ENCODE data around the gene BATF2. TPM values are rescaled to one million over a fixed set of nuclear protein-coding genes. Genes with fewer than 3 reads are reported as not detected.

Gene BATF2
- total RNA-seq, 2 experiments from 2014 or later, result not detected

DNA sequence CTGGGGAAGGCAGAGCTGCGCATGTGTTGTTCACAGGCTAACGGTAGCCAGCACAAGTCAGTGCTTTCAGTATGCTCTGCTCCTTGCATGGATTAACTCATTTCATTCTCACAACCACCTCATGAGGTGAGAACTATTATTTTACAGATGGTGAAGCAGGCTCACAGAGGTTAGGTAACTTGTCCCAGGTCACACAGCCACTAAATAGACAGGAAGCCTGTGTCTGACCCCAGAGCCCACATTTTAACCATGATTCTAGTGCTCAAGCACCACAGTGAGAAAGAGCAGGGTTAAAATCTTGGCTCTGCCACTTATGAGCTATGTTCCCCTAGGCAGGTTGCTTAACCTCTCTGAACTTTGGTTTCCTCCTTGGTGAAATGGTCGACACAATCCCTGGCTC, 24.2 kb upstream of the BATF2 start:
- peaks cover 8% of the 10 kb centered on the region for H3K4me1 Mint-ChIP-seq (ENCODE audit: low read depth)
- ChIA-PET POLR2A (no interaction called here), CTCF (no interaction called here)
- ATAC-seq, result no peak
- no peak for DNase-seq
- TF ChIP-seq CTCF (IDR thresholded peaks at IDR 0.05), result no peak
- H3K4me3 Mint-ChIP-seq, result no peak overlapping the region
- no peaks in the 10 kb centered on the region for H3K9me3 Mint-ChIP-seq
- H3K27me3 Mint-ChIP-seq, result no peaks in the 10 kb centered on the region
- intact Hi-C loops (cut with micrococcal nuclease), result loop anchor here (5.0 kb wide), 1 partner anchor 61 kb away; the partner anchor contains the start of genes CDCA5 and ZFPL1
- no peak overlapping the region for H3K27ac Mint-ChIP-seq
- H3K36me3 Mint-ChIP-seq (ENCODE audit: low read depth), result peaks cover 24% of the 10 kb centered on the region

DNA sequence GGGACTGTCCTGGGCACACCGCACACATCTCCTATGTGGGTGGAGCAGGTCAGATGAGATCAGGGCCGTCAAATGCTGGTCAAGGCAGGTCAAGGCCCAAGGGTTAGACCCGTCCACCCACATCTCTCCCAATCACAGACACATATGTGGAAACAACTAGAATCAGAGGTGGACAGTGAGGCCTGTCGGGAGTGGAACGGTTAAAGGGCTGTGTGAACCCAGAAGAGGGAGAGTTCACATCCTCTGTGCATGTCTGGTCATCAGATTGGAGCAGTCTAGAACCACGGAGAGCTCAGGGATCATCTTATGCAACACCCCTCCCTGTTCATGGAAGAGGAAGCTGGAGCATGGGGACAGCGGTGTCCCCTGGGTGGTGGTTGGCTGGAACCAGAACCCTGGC, 23.1 kb upstream of the BATF2 start:
- no peak overlapping the region for H3K4me3 Mint-ChIP-seq
- peaks cover 25% of the 10 kb centered on the region for H3K36me3 Mint-ChIP-seq (ENCODE audit: low read depth)
- peaks cover 17% of the 10 kb centered on the region for H3K4me1 Mint-ChIP-seq (ENCODE audit: low read depth)
- ChIA-PET CTCF (no interaction called here), POLR2A (no interaction called here)
- no peak for TF ChIP-seq CTCF (IDR thresholded peaks at IDR 0.05)
- no peaks in the 10 kb centered on the region for H3K27me3 Mint-ChIP-seq
- ATAC-seq (no peak), DNase-seq (no peak)
- intact Hi-C loops (cut with micrococcal nuclease), result loop anchor here (5.0 to 10.0 kb wide), 3 partner anchors 62 to 175 kb away; partner anchors contain the start of genes CDC42BPG, CDCA5, TM7SF2 and ZFPL1
- no peaks in the 10 kb centered on the region for H3K9me3 Mint-ChIP-seq
- H3K27ac Mint-ChIP-seq, result no peak overlapping the region

- H3K36me3 Mint-ChIP-seq (ENCODE audit: low read depth), result peaks cover 25% of the 10 kb centered on the region
- ATAC-seq, result no peak
- H3K9me3 Mint-ChIP-seq, result no peaks in the 10 kb centered on the region
- POLR2A ChIA-PET, result interaction anchor here (0.6 to 1.4 kb wide), 4 partner anchors 9 to 538 kb away, joined by 3 to 6 read pairs (median 4); partner anchors contain the start of gene SNX15
- no peak for DNase-seq
- H3K4me1 Mint-ChIP-seq (ENCODE audit: low read depth), result peaks cover 22% of the 10 kb centered on the region
- CTCF ChIA-PET, result interaction anchor here (0.7 to 1.2 kb wide), 2 partner anchors 9 to 93 kb away, joined by 3 read pairs; partner anchors contain the start of gene SNX15
- H3K27me3 Mint-ChIP-seq, result no peaks in the 10 kb centered on the region
- no peak overlapping the region for H3K27ac Mint-ChIP-seq
- intact Hi-C loops (cut with micrococcal nuclease), result loop anchor here (10.0 kb wide), 2 partner anchors 97 to 173 kb away; partner anchors contain the start of genes CDC42BPG, TM7SF2 and ZNHIT2
- no peak for TF ChIP-seq CTCF (IDR thresholded peaks at IDR 0.05)
- H3K4me3 Mint-ChIP-seq, result no peak overlapping the region
These were observed 21.2 kb upstream of the BATF2 start for GRCh38 chr11:65017937-65018336.

GRCh38 chr11:65016705-65017104, 19.9 kb upstream of the BATF2 start:
- Mint-ChIP-seq H3K4me3 (no peak overlapping the region), H3K9me3 (no peaks in the 10 kb centered on the region), H3K27ac (peak overlapping the region; percentile 2), H3K4me1 (ENCODE audit: low read depth) (peaks cover 23% of the 10 kb centered on the region), H3K36me3 (ENCODE audit: low read depth) (peaks cover 25% of the 10 kb centered on the region), H3K27me3 (no peaks in the 10 kb centered on the region)
- CTCF ChIA-PET, result interaction anchor here (0.7 kb wide), 1 partner anchor 10 kb away, joined by 3 read pairs; the partner anchor contains the start of gene SNX15
- ATAC-seq (no peak), DNase-seq (no peak)
- POLR2A ChIA-PET, result interaction anchor here (0.7 to 1.4 kb wide), 2 partner anchors 9 to 10 kb away, joined by 3 to 6 read pairs; partner anchors contain the start of gene SNX15
- TF ChIP-seq CTCF (IDR thresholded peaks at IDR 0.05), result no peak
- intact Hi-C loops (cut with micrococcal nuclease), result loop anchor here (10.0 kb wide), 2 partner anchors 98 to 172 kb away; partner anchors contain the start of genes CDC42BPG, TM7SF2 and ZNHIT2

DNA sequence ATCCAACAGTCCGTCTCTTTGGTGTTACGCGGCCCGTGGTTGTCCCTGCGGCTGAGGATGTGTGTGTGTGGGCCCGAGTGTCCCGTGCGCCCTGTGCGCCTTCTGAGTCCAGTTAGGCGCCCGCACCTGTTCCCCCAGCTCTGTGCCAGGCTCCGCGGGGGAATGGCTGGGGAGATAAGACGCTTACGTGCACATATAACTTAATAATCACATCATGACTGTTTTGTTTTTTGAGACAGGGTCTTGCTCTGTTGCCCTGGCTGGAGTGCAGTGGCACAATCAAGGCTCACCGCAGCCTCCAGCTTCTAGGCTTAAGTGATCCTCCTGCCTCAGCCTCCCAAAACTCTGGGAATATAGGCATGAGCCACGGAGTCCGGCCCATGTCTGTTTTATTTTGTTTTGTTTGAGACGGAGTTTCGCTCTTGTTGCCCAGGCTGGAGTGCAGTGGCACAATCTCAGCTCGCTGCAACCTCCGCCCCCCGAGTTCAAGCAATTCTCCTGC, 18.0 kb upstream of the BATF2 start:
- ATAC-seq, result peak; percentile 2
- H3K36me3 Mint-ChIP-seq (ENCODE audit: low read depth), result peaks cover 21% of the 10 kb centered on the region
- no peak for TF ChIP-seq CTCF (IDR thresholded peaks at IDR 0.05)

More for the DNA sequence above, 18.0 kb upstream of the BATF2 start:
- CTCF ChIA-PET, result interaction anchor here (0.8 to 6.7 kb wide), 35 partner anchors 9 to 326 kb away, joined by 3 to 45 read pairs (median 4); partner anchors contain the start of genes BATF2, CDCA5, MAJIN and SAC3D1
- peaks cover 23% of the 10 kb centered on the region for H3K4me1 Mint-ChIP-seq (ENCODE audit: low read depth)
- H3K9me3 Mint-ChIP-seq, result no peaks in the 10 kb centered on the region
- no peak for DNase-seq
- H3K27me3 Mint-ChIP-seq, result no peaks in the 10 kb centered on the region
- H3K4me3 Mint-ChIP-seq, result peak overlapping the region; percentile 88
- POLR2A ChIA-PET, result interaction anchor here (0.8 to 4.5 kb wide), 24 partner anchors 8 to 447 kb away, joined by 3 to 38 read pairs (median 4); partner anchors contain the start of genes FAU, MRPL49, POLA2 and PPP2R5B
- intact Hi-C loops (cut with micrococcal nuclease), result loop anchor here (10.0 kb wide), 2 partner anchors 100 to 170 kb away; partner anchors contain the start of genes CDC42BPG, TM7SF2 and ZNHIT2
- H3K27ac Mint-ChIP-seq, result peak overlapping the region; percentile 96
